ENCODE data around the gene HES6. TPM values are rescaled to one million over a fixed set of nuclear protein-coding genes. Genes with fewer than 3 reads are reported as not detected.

The HES6 gene
- total RNA-seq, 2 experiments from 2014 or later, result 13.1 to 13.8 TPM

DNA sequence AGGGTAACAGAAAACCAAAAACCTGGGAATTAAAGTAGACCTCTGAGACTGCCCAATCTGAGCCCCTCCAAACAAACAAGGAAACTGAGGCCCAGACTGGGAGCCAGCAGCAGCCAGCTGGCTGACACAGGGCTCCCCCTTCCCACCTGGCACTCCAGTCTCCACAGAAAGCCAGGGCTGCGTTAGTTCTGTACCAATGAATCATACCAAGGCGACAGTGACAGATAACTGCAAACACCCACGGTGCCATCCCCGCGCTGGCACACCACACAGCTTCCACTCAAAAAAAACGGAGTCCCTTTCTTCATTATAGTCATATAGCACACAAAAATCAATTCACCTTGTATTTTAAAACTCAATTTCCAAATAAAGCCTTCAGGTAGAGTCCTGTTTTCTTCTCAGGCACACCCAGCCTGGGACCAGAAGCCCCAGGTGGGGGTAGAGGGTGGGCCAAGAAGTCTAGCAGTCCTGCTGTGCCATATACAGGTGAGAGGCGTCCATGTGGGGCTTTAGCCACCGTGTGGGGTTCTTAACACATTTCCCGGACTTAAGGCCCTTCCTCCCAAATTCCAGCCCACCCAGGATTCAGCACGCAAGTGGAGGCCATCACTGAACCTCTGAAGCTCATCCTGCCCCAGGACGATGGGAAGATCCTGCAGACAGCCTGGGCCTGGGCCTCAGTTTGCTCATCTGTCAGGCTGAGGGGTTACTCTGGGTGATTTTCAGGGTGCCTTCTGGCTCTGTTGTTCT is 47.3 kb upstream of the HES6 start:
- Histone ChIP-seq H3K36me3 (ENCODE audit: insufficient read depth, low read length) (peaks cover 7% of the 10 kb centered on the region; the same call in 1 of the 2 replicates), H3K27ac (ENCODE audit: low read depth, low read length, poor library complexity, severe bottlenecking) (no peak overlapping the region), H3K4me3 (ENCODE audit: low read depth, low read length, poor library complexity, severe bottlenecking) (peak overlapping the region; percentile 76), H3K79me2 (ENCODE audit: insufficient read depth, low read depth, low read length) (peaks cover 27% of the 10 kb centered on the region), H3K9me3 (ENCODE audit: low read length) (no peaks in the 10 kb centered on the region), H4K20me1 (ENCODE audit: insufficient read depth, low read length) (peaks cover 11% of the 10 kb centered on the region), H3K4me1 (ENCODE audit: insufficient read depth, low read length, poor library complexity, severe bottlenecking) (peaks cover 36% of the 10 kb centered on the region), H2AFZ (ENCODE audit: low read length) (no peak overlapping the region; the same call in 1 of the 2 replicates), H3K9me2 (ENCODE audit: insufficient read depth, low read length) (no peaks in the 10 kb centered on the region), H3K4me2 (ENCODE audit: low read length) (peak overlapping the region; percentile 86)
- TF ChIP-seq, protein P1, sequence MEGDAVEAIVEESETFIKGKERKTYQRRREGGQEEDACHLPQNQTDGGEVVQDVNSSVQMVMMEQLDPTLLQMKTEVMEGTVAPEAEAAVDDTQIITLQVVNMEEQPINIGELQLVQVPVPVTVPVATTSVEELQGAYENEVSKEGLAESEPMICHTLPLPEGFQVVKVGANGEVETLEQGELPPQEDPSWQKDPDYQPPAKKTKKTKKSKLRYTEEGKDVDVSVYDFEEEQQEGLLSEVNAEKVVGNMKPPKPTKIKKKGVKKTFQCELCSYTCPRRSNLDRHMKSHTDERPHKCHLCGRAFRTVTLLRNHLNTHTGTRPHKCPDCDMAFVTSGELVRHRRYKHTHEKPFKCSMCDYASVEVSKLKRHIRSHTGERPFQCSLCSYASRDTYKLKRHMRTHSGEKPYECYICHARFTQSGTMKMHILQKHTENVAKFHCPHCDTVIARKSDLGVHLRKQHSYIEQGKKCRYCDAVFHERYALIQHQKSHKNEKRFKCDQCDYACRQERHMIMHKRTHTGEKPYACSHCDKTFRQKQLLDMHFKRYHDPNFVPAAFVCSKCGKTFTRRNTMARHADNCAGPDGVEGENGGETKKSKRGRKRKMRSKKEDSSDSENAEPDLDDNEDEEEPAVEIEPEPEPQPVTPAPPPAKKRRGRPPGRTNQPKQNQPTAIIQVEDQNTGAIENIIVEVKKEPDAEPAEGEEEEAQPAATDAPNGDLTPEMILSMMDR (conservative IDR thresholded peaks at IDR 0.05; ENCODE audit: low read length), result no peak
- POLR2A ChIA-PET, result interaction anchor here (0.6 kb wide), 1 partner anchor 60 kb away, joined by 3 read pairs; no protein-coding TSS in a partner anchor
- TSS peak; percentile 57 for BruUV-seq (replicated peaks)
- intact Hi-C loops (cut with micrococcal nuclease; ENCODE audit: unreplicated experiment), result no loop called here
- CTCF ChIA-PET (ENCODE audit: unreplicated experiment), result no interaction called here
- DNase-seq (ENCODE audit: low spot score), result no peak

DNA sequence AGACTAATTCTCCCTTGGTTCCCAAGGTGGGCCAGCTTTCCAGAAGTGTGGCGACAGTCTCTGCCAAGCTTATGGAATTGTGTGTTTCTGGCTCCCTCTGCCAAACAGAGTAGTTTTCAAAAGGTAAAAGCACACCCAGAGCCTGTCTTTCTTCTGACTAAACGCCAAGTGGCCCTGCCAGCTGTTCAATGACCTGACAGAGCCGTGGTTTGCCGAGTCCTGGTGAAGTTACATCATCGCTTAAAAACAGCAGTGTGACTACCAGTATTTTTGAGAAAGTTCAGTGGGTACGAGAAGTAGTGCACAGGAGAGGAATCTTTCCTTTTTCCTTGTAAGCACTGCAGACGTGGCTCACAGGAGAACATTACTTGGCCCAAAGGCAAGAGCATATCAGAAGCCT is 46.7 kb upstream of the HES6 start:
- no peak overlapping the region for H3K27ac ChIP-seq (ENCODE audit: low read depth, low read length, poor library complexity, severe bottlenecking)
- intact Hi-C loops (cut with micrococcal nuclease; ENCODE audit: unreplicated experiment), result no loop called here
- H3K4me3 ChIP-seq (ENCODE audit: low read depth, low read length, poor library complexity, severe bottlenecking), result no peak overlapping the region
- peaks cover 7% of the 10 kb centered on the region; the same call in 1 of the 2 replicates for H3K36me3 ChIP-seq (ENCODE audit: insufficient read depth, low read length)
- no peaks in the 10 kb centered on the region for H3K9me2 ChIP-seq (ENCODE audit: insufficient read depth, low read length)
- TF ChIP-seq, protein P1 (conservative IDR thresholded peaks at IDR 0.05; ENCODE audit: low read length), result no peak
- TF ChIP-seq EZH2phosphoT487 (IDR thresholded peaks at IDR 0.05; ENCODE audit: borderline replicate concordance, low read depth, low read length), result no peak
- peak overlapping the region; percentile 86; the same call in 1 of the 2 replicates for H3K4me2 ChIP-seq (ENCODE audit: low read length)
- peaks cover 11% of the 10 kb centered on the region for H4K20me1 ChIP-seq (ENCODE audit: insufficient read depth, low read length)
- no peaks in the 10 kb centered on the region for H3K9me3 ChIP-seq (ENCODE audit: low read length)
- peaks cover 27% of the 10 kb centered on the region for H3K79me2 ChIP-seq (ENCODE audit: insufficient read depth, low read depth, low read length)
- no peak overlapping the region for H2AFZ ChIP-seq (ENCODE audit: low read length)
- no peak for DNase-seq (ENCODE audit: low spot score)
- CTCF ChIA-PET (ENCODE audit: unreplicated experiment), result no interaction called here
- H3K4me1 ChIP-seq (ENCODE audit: insufficient read depth, low read length, poor library complexity, severe bottlenecking), result peaks cover 36% of the 10 kb centered on the region
- no TSS peak for BruUV-seq (replicated peaks)
- POLR2A ChIA-PET, result interaction anchor here (0.6 kb wide), 1 partner anchor 60 kb away, joined by 3 read pairs; no protein-coding TSS in a partner anchor

DNA sequence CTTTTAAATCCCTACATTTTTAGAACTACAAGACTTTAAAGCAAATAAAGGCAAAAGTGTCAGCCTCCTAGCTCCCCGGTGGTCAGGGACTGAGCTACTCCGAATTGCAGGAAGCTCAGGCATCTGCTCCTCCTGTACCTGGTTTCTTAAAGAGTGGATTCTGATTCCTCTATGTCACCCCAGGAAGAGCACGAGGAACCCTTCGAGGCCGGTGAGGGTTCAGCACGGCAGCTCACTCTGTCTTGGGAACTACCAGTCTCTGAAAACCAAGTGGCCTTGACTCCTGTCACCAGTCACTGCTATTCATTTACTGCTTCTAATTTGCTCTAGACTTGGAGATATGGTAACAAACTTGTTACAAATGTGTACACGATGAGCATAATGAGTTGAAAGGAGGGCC is 46.3 kb upstream of the HES6 start:
- Histone ChIP-seq H3K4me2 (ENCODE audit: low read length) (0 out of 2 replicates have a peak overlapping the region, but pooled peaks have one; percentile 86), H3K9me3 (ENCODE audit: low read length) (no peaks in the 10 kb centered on the region), H3K4me3 (ENCODE audit: low read depth, low read length, poor library complexity, severe bottlenecking) (no peak overlapping the region), H3K36me3 (ENCODE audit: insufficient read depth, low read length) (peaks cover 7% of the 10 kb centered on the region; the same call in 1 of the 2 replicates), H3K9me2 (ENCODE audit: insufficient read depth, low read length) (no peaks in the 10 kb centered on the region), H3K79me2 (ENCODE audit: insufficient read depth, low read depth, low read length) (peaks cover 27% of the 10 kb centered on the region), H4K20me1 (ENCODE audit: insufficient read depth, low read length) (peaks cover 11% of the 10 kb centered on the region), H3K27ac (ENCODE audit: low read depth, low read length, poor library complexity, severe bottlenecking) (no peak overlapping the region), H3K4me1 (ENCODE audit: insufficient read depth, low read length, poor library complexity, severe bottlenecking) (peaks cover 36% of the 10 kb centered on the region), H2AFZ (ENCODE audit: low read length) (no peak overlapping the region)
- no TSS peak for BruUV-seq (replicated peaks)
- CTCF ChIA-PET (ENCODE audit: unreplicated experiment), result interaction anchor here (1.2 kb wide), 1 partner anchor 10 kb away, joined by 3 read pairs; no protein-coding TSS in a partner anchor
- no peak for TF ChIP-seq EZH2phosphoT487 (IDR thresholded peaks at IDR 0.05; ENCODE audit: borderline replicate concordance, low read depth, low read length)
- TF ChIP-seq, protein P1 (conservative IDR thresholded peaks at IDR 0.05; ENCODE audit: low read length), result no peak
- DNase-seq (ENCODE audit: low spot score), result no peak
- intact Hi-C loops (cut with micrococcal nuclease; ENCODE audit: unreplicated experiment), result no loop called here
- POLR2A ChIA-PET, result no interaction called here
